ENCODE data around the gene PARP1.

DNA sequence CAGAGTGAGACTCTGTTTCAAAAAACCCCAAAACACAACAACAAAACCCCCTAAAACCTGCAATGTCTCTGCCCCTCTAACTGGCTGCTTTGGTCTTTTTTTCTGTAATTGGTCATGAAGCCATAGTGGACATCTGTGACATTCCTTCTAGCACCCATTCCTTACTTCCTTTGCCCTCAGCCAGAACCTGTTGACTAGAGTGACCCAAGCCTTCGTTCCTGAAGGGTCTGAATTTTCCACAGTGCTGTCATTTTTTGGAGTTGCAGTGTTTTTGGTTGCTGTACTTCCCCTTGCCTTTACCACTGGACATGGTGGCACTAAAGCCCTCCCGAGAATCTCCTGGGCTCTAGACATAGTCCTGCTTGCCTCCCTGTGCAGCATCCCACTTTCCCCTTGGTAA lies 50.5 kb downstream of the PARP1 start:
- TF ChIP-seq, protein P1, sequence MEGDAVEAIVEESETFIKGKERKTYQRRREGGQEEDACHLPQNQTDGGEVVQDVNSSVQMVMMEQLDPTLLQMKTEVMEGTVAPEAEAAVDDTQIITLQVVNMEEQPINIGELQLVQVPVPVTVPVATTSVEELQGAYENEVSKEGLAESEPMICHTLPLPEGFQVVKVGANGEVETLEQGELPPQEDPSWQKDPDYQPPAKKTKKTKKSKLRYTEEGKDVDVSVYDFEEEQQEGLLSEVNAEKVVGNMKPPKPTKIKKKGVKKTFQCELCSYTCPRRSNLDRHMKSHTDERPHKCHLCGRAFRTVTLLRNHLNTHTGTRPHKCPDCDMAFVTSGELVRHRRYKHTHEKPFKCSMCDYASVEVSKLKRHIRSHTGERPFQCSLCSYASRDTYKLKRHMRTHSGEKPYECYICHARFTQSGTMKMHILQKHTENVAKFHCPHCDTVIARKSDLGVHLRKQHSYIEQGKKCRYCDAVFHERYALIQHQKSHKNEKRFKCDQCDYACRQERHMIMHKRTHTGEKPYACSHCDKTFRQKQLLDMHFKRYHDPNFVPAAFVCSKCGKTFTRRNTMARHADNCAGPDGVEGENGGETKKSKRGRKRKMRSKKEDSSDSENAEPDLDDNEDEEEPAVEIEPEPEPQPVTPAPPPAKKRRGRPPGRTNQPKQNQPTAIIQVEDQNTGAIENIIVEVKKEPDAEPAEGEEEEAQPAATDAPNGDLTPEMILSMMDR (conservative IDR thresholded peaks at IDR 0.05 in 1 of 2, IDR thresholded peaks at IDR 0.05 in 1 of 2; ENCODE audit: low read depth in 1 of 2, low read length in 2 of 2) = no peak
- no peak for TF ChIP-seq EZH2 (IDR thresholded peaks at IDR 0.05; ENCODE audit: low read length, missing control alignments)

Data from fibroblast of lung (primary cell).